Type B pancreatic cell (in vitro differentiated cells): Measurements from ENCODE around the gene CPXM1. TPM values are rescaled to one million over a fixed set of nuclear protein-coding genes. Genes with fewer than 3 reads are reported as not detected.
A peak's percentile ranks its signal among the peaks of the same experiment; 100 is the strongest.

Experiments used
- DNase-seq: peaks from one replicate; pipeline ENCODE4 v3.0.0; 2021; ENCODE audit warnings: mixed read lengths; ENCODE audit not compliant: unreplicated experiment; ENCODE audit errors: extremely low spot score
- H3K27ac Mint-ChIP-seq: 2 replicates; pipeline ENCODE4 v1.8.0; 2021; ENCODE audit warnings: mild to moderate bottlenecking, mixed read lengths
- H3K27me3 Mint-ChIP-seq: 2 replicates; pipeline ENCODE4 v1.8.0; 2021; ENCODE audit warnings: mixed read lengths
- H3K36me3 Mint-ChIP-seq: 2 replicates; pipeline ENCODE4 v1.8.0; 2021; ENCODE audit warnings: mixed read lengths
- H3K4me1 Mint-ChIP-seq: one replicate; pipeline ENCODE4 v1.8.0; 2021; ENCODE audit warnings: mixed read lengths; ENCODE audit not compliant: unreplicated experiment
- H3K4me3 Mint-ChIP-seq: 2 replicates; pipeline ENCODE4 v1.8.0; 2021; ENCODE audit warnings: mild to moderate bottlenecking, mixed read lengths
- H3K9me3 Mint-ChIP-seq: 2 replicates; pipeline ENCODE4 v1.8.0; 2021; ENCODE audit warnings: mixed read lengths
- total RNA-seq: library from RNA; stranded (reverse); gene quantifications from 2 replicates; pipeline ENCODE4 v1.2.1, GENCODE V29; 2021; ENCODE audit warnings: low replicate concordance
- TF ChIP-seq, protein P1 (sequence below): fragments of 200-600 bp; sonication (generic); conservative IDR thresholded peaks from 2 replicates; pipeline ENCODE4 v1.5.0; 2021; ENCODE audit warnings: antibody characterized with exemption, mild to moderate bottlenecking

CPXM1 gene
- total RNA-seq, 1 donor from 2014 or later: 106 TPM

- H3K4me3 Mint-ChIP-seq: peak overlapping the region; percentile 28
- DNase-seq: no peak
- peaks cover under 1% of the 10 kb centered on the region for H3K9me3 Mint-ChIP-seq
- peaks cover 26% of the 10 kb centered on the region for H3K4me1 Mint-ChIP-seq
- peaks cover 5% of the 10 kb centered on the region for H3K36me3 Mint-ChIP-seq
- TF ChIP-seq, protein P1, sequence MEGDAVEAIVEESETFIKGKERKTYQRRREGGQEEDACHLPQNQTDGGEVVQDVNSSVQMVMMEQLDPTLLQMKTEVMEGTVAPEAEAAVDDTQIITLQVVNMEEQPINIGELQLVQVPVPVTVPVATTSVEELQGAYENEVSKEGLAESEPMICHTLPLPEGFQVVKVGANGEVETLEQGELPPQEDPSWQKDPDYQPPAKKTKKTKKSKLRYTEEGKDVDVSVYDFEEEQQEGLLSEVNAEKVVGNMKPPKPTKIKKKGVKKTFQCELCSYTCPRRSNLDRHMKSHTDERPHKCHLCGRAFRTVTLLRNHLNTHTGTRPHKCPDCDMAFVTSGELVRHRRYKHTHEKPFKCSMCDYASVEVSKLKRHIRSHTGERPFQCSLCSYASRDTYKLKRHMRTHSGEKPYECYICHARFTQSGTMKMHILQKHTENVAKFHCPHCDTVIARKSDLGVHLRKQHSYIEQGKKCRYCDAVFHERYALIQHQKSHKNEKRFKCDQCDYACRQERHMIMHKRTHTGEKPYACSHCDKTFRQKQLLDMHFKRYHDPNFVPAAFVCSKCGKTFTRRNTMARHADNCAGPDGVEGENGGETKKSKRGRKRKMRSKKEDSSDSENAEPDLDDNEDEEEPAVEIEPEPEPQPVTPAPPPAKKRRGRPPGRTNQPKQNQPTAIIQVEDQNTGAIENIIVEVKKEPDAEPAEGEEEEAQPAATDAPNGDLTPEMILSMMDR: no peak
- peaks cover 42% of the 10 kb centered on the region for H3K27me3 Mint-ChIP-seq
- H3K27ac Mint-ChIP-seq: no peak overlapping the region
These were observed 3.1 kb downstream of the CPXM1 start for GRCh38 chr20:2797136-2797983.

GRCh38 chr20:2796011-2796660 is 4.3 kb downstream of the CPXM1 start:
- no peak for DNase-seq
- Mint-ChIP-seq H3K9me3 (no peaks in the 10 kb centered on the region), H3K27ac (no peak overlapping the region), H3K4me3 (no peak overlapping the region), H3K4me1 (peaks cover 21% of the 10 kb centered on the region), H3K36me3 (peaks cover 5% of the 10 kb centered on the region), H3K27me3 (peaks cover 43% of the 10 kb centered on the region)
- TF ChIP-seq, protein P1: no peak

GRCh38 chr20:2795451-2795850 is 5.0 kb downstream of the CPXM1 start:
- TF ChIP-seq, protein P1: no peak
- Mint-ChIP-seq H3K27me3 (peaks cover 38% of the 10 kb centered on the region), H3K27ac (no peak overlapping the region), H3K9me3 (no peaks in the 10 kb centered on the region), H3K4me1 (peaks cover 15% of the 10 kb centered on the region), H3K36me3 (peaks cover 5% of the 10 kb centered on the region), H3K4me3 (no peak overlapping the region)
- no peak for DNase-seq

- H3K36me3 Mint-ChIP-seq: peaks cover 5% of the 10 kb centered on the region
- no peak overlapping the region for H3K4me3 Mint-ChIP-seq
- TF ChIP-seq, protein P1: no peak
- no peaks in the 10 kb centered on the region for H3K9me3 Mint-ChIP-seq
- no peak overlapping the region for H3K27ac Mint-ChIP-seq
- peaks cover 39% of the 10 kb centered on the region for H3K27me3 Mint-ChIP-seq
- no peak for DNase-seq
- H3K4me1 Mint-ChIP-seq: peaks cover 13% of the 10 kb centered on the region
These were observed 5.5 kb downstream of the CPXM1 start for GRCh38 chr20:2794866-2795447.

DNA sequence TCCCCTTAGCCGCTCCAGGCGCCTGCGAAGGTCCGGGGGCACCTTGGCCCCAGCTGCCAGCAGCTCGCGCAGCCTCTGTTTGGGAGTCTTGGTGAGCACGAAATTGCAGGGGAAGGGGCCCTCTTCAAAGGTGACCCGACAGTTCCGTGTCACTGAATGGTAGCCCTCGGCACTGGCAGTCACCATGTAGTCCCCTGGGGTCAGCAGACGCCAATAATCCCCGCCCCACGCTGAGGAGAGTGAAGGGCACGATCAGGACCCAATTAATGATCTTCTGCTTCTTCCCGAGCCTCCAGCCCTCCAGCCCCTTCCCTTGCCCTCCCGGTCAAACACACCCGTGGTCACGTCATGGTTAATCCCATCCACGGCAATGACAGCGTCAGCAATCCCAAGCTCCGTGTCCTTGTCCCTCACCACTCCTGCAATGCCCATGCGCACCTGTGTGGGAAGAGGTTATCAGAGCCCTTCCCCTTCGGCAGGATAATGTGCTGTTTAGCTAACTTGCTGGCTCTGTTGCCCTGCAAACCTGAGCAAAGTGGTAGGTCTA is 6.2 kb downstream of the CPXM1 start:
- no peak overlapping the region for H3K4me3 Mint-ChIP-seq
- peaks cover 6% of the 10 kb centered on the region for H3K4me1 Mint-ChIP-seq
- TF ChIP-seq, protein P1: no peak
- no peak for DNase-seq
- H3K27ac Mint-ChIP-seq: no peak overlapping the region
- peaks cover 36% of the 10 kb centered on the region for H3K27me3 Mint-ChIP-seq
- no peaks in the 10 kb centered on the region for H3K9me3 Mint-ChIP-seq
- H3K36me3 Mint-ChIP-seq: peaks cover 5% of the 10 kb centered on the region
